HG03175 (cell line): Measurements from ENCODE around the gene PRPF6.
"Not testable (repeated sequence)": the region's sequence is repeated elsewhere in the genome, so short reads cannot be mapped to it uniquely, and the experiment has no call there.

ENCODE experiments used
- ATAC-seq: cut with Tn5 transposase; IDR thresholded peaks from one replicate; pipeline ENCODE4 v1.9.1; 2021; ENCODE audit warnings: mild to moderate bottlenecking, moderate library complexity; ENCODE audit not compliant: unreplicated experiment

PRPF6 gene

DNA sequence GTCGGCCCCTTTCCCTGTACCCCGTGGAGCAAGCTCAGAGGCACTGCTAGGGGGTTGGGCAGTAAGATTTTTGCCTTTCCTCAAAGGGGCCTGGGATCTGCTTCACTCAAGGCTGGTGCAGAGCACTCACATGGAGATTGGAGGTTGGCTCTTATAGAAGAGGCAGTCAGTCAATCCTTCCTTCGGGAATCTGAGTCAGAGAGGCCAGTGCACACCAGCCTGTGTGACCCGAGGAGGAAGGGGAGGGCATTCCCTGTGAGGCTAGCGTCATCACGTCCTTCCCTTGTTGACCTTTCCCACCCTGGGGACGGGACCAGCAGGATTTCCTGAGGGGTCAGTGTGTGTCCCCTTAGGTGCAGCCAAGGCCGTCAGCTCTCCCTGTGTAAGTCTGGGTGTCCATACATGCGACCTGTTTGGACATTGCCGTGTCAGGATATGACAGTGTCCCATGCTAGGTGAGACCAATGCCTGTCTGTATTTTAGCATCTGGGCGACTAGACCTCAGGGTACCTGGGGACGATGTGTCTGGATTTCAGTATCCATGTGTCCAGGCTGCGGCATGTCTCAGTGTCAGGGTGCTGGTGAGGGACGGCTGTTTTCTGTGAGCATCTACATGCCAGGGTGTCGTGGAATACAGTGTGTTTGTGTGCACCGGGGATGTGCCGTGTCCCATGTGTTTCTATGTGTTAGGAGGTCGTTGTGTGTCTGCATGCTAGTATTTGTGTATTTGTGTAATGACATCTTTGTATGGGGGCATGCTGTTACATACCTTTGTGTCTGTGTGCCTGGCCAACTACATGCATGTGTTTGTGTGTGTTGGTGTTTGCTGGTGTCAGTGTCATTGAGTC is 8.4 kb upstream of the PRPF6 start:
- no peak for ATAC-seq

DNA sequence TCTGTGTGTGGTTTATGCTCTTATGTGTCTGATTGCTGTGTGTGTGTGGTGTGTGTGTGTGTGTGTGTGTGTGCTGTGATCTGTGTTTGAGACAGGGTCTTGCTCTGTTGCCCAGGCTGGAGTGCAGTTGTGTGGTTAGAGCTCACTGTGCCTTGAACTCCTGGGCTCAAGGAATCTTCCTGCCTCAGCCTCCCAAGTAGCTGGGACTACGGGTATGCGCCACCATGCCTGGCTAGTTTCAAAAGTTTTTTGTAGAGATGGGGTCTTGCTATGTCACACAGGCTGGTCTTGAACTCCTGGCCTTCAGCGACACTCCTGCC is 7.8 kb upstream of the PRPF6 start:
- ATAC-seq = no peak

DNA sequence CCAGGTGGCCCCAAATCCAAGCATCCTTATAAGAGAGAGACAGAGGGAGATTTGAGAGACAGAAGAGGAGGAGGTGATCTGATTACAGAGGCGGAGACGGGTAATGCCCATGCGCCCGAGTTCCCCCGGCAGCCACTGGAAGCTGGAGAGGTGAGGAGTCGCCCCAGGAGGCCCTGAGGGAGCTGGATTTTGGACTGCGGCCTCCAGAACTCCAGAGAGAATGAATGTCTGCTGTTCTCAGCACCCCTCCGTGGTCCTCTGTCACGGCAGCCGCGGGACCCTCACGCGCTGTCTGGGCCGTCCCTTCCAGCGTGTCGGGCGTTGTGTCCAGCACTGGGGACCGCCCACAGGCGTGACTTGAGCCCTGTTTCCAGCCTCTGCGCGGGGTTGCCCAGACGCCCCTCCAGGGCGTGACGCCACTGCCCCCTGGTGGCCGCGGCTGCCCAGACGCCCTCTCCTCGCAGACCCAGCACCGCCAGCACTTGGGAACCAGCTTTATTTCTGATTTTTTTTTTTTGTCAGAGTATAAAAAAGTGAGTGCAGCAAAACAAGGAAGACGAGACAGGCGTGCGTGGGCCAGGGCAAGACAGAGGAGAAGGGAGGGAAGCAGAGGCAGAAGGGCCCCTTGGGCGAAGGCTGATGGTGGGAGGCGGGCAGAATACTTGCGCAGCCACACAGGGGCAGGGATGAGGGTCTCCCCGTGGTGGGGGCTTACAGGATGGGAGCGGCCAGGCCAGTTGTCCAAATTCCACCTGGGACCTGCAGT is 7.1 kb upstream of the PRPF6 start:
- ATAC-seq = peak; percentile 32

DNA sequence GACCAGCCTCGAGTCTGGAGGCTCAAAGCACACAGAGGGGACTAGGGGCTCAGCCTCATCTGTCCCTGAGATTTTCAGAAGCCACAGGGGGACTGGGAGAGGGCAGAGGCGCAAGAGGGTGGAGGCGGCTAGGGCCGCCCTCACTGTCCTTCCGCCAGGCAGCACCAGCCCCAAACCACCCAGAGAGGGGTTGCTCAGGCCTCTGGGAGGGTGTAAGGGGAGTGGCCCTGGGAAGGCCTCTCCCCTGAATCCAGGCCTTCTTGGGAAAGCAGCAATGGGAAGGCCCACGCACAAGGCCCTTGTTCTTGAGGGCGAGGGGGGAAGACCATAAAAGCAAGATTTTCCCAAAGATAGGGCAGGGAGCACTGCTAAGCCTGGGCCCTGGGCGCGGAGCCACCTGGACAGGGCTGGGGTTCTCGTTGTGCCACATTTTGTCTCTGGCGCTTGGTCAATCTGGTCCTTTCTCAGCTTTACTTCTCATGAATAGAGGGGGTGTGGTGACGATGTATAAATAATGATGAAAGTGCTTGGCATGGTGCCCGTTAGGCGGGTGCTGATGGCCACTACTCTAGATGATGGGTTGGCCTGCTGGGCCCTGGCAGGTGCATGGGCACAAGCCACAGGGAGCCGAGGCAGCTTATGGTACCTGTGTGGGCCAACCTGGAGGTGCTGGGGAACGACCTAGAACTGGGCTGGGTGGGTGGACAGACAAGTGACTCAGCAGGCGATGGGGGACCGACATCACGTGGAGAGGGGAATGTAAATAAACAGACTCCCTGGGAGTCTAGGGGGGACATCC is 6.3 kb upstream of the PRPF6 start:
- no peak for ATAC-seq

DNA sequence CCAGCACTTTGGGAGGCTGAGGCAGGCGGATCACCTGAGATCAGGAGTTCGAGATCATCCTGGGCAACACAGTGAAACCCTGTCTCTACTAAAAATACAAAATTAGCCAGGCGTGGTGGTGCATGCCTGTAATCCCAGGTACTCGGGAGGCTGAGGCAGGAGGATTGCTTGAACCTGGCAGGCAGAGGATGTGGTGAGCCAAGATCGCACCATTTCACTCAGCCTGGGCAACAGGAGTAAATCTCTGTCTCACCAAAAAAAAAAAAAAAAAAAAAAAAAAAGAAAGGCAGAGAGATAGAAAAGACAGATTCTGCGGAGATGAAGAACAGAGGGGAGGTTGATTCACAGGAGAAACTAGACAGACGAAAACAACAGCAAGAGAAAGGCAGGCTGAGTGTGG is 4.4 kb upstream of the PRPF6 start:
- ATAC-seq = not testable (repeated sequence)

DNA sequence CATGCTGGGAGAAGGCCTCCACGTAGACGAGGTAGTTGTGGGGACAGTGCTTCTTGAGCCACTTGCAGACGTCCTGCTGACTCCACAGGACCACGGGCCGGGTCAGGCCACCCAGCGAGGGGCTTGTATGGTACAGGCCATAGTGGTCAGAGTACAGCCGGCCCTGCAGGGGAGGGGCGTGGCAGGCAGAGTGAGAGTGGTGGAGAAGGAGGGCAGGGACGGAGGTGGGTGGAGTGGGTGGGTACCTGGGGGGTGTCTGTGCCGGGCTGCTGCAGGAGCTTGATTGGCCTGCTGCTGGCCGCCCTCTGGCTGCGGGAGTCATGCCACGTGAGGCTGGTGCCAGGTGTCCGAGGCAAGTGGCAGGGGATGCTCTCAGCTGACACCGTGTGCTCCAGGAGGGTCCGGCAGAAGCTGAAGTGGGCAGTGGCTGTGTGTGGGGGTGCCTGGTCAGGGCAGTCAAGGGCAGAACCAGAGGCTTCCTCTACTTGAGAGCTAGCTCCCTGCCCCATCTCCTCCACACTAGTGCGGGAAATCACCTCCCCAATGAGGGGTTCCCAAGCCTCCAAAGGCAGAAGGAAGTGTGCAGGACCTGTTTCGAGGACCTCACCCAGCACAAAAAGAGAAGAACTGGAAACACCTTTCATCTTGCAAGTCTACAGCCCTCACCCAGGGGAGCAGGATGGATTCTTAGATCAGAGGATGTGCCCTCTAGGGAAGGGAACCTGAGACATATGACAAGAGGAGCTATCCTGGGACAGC is 3.8 kb upstream of the PRPF6 start:
- no peak for ATAC-seq

DNA sequence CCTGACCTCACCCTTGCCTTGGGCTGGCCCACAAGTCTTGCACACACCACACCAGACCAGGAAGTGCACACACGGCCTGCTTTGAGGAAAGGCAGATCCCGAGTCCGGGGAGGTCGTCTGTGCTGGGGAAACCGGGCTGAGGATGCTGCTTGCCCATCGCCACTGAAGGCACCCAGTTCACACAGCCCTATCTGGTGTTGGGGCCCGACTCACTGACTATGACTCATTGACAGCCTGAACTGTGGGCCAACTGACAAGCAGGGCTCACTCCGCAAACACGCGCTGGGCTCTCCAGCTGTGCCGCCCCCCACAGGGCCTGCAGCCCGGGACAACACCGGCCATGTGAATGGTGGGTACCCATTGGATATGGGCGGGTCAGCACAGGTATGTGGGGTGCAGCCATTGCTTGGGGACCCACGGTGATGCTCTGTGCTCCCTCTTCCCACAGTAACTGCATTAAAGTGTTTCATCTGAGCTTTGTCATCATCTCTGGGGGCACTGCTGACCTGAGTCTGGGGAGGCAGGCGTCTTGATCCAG is 3.1 kb upstream of the PRPF6 start:
- ATAC-seq = no peak

DNA sequence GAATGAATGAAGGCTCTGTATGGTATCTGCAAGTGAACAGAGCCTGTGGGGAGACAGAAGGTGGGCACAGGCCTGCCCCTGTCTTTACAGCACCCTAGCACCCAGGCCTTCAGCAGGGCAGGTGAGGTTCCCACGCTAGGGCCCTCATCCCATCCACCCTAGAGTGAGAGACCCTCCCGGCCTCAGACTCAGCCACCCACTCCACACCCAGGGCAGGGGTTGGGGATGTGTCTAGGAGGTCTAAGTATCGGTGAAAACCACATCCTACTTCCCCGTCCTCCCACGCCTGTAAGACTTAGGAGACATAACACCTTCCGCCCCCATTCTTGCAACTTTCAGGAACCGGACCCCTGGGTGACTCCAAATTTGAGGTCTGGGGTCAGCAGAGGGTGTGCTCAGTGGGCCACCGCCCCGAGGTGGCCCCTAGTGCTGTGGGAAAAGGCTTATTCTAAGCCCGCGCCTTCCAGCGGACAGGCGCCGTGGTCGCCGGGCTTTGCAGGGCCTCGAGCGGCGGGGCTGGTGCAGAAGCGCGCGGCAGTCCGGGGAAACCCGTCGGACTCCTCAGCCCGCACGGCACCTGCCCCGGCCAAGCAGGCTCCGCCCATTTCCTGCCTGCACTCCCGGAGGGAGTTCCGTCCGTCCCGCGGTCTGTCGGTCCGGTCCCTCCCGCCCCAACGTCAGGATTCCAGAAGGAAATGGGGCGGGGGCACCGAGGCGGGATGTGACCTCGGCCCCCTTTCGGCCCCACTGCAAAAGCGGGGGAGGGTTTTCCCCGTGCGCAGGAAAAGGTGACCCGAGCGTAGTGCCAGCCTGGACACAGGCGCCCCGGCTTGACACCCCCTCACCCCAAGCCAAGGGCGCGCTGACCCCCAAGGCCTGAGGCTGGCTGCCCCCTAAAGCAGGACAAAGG is 2.4 kb upstream of the PRPF6 start:
- ATAC-seq = peak; percentile 39

DNA sequence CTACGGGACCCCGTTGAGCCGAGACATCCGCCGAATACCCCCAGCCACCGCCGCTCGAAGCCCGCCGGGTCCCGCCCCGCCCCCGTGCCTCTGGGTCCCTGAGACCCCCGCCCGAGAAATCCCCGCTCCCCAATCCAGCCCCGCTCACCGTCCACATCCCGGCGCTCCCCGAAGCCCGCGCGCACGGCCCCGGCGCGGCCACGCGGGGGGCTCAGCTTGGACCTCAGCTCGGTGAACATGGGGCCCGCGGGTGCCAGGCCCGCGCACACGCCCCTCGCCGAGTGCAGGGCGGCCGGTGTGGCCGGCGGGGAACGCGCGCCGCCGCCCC is 1.7 kb upstream of the PRPF6 start:
- no peak for ATAC-seq

DNA sequence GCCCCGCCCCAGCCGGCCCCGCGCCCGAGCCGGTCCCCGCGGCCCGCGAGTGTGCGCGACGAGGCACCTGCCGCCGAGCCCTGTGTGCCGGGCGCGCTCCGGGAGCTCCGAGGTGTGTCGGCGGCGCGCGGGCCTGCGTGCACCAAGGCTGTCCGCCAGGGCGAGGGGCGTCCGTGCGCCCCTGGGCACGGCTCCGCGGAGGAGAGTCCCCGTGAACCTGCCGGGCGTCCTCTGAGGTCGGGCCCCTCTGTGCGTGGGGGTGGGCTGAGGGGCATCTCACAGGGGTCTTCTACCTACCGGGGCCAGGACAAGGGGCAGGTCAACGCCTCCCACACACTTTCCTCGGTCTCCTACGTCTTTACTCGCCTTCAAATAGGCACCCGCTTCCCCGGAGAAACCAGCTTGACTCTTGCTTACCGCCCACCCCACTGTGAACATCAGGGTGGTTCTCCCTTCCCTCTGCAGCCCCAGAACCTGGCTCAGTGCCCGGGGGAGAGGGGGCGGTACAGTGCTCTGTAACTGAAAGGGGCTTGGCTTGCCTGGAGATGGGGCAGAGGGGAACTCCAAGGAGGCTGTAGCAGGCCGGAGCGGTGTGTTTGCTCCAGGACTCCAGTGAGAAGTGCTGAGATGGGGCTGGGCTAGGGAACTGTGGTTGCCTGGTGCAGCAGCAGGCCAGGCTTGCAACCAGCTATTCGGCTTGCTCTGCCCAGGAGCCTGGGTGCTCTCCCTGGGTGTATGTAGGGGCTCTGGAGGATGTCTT is 1.2 kb upstream of the PRPF6 start, which contains the start of gene SAMD10:
Gene SAMD10 (minus strand): TSS at position 86 of the 760 bp plus-strand sequence. CDS start 175 bp downstream, outside the sequence.
- peak; percentile 24 for ATAC-seq

DNA sequence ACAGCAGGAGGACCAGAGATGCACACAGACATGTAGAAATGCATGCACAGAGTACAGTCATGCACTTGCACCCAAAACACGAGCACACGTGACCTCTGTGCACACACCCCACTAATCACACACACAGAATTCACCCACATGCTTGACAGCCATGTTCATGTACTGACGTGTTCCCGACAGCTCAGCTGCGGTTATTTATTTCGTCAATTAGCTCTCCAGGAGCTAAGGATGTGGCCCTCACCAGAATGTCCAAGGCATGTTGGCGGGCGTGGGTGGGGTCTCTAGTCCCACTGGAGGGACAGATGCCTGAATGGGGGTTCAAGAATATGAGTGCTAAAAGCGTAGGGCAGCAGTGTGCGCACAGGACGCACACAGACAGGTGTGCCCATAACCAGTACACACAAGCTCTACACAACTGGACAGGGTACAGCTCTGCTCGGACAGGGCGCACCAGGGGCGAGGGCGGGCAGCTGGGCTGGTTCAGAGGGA is 571 bp upstream of the PRPF6 start:
- ATAC-seq = peak; percentile 8

DNA sequence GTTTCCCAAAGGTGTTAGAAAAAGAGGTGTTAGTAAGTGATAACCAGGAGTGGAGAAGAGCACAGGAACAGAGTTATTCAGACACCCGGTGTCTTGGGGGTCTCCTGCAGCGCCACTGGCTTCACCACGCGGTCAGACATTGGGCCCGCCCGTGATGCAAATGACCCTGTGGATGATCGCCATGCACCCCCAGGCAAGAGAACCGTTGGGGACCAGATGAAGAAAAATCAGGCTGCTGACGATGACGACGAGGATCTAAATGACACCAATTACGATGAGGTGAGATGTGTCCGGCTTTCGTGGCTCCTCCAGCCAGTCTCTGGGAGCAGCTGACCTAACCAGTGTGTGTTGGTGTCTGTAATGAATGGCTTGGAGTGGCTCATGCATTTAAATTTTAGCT is 2.0 kb downstream of the PRPF6 start:
- no peak for ATAC-seq

DNA sequence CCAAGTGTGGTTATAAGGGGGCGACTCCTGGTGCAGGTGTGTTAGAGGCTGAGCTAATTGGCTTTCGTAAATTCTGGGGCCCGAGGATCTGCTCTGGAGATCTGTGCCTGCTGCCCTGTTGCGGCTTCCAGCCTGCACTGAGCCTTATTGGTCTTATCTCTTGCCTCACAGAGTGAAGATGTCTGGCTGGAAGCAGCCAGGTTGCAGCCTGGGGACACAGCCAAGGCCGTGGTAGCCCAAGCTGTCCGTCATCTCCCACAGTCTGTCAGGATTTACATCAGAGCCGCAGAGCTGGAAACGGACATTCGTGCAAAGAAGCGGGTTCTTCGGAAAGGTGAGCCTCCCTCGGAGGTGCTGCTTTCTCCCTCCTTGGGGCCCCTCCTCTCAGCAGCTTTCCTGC is 20.0 kb downstream of the PRPF6 start:
- ATAC-seq = no peak

DNA sequence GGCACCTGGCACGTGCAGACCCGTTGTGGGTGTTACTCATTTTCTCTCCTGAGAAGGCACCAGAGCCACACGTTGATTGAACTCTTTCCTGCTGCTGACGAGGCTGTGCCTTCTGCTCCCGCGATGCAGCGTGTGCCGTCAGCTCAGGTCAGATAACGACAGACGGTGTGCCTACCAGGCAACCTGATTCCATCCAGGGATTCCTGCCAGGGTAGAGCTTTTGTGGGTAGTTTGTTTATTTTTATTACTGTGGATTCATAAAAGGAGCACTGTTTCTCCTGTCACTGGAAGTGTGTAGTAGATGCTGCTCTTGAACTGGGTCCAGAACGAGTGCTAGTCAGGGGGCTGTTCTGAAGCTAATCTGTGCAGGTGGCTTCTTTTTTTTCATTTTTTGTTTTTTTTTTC is 20.7 kb downstream of the PRPF6 start:
- ATAC-seq = no peak

DNA sequence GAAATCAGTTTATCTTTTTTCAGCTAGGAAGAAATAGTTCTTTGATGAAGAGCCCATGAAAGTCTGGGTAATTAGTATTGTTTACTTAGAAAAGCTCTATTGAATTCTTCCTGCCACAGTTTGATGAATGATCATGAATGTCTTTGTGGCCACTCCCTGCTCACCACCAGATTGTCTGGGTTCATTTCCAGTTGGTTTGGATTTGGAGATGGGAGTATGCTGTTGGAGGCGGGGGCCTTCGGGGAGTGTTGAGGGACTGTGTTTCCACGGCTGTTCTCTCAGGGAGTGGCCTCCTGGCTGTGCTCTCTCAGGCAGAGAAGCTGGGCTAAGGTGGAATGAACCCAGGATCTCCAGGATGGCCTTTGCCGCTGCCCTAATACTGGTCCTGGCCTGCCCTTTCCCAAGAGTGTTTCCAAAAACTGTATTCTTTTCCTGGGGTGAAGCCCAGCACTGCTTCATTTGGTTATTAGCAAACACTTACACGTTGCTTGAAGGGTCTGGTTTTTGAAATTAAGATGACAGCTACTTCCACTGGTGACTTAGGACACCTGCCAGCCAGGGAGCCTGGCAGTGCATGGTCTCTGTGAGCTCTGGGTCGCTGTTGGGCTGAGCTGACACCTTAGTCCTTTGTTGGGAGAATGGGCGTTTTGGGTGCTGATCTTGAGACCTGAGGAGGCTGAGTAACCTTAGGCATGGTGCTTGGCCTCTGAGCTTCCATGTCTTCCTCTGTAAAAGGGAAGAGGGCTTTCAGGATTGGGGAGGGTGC is 23.2 kb downstream of the PRPF6 start:
- no peak for ATAC-seq

DNA sequence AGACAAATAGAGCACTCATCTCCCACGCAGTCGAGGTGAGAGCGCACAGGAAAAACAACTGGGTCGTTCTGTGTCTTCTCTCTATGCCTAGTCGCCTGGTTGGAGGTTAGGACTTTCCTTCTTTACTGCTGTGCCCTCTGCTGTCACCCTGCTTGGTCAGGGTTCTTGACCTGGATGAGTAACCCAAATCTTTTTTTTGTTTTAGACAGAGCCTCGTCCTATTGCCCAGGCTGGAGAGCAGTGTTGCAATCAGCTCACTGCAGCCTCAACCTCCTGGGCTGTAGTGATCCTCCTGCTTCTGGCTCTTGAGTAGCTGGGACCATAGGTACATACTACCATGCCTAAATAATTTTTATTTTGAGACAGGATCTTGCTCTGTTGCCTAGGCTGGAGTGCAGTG is 24.5 kb downstream of the PRPF6 start:
- ATAC-seq = no peak

DNA sequence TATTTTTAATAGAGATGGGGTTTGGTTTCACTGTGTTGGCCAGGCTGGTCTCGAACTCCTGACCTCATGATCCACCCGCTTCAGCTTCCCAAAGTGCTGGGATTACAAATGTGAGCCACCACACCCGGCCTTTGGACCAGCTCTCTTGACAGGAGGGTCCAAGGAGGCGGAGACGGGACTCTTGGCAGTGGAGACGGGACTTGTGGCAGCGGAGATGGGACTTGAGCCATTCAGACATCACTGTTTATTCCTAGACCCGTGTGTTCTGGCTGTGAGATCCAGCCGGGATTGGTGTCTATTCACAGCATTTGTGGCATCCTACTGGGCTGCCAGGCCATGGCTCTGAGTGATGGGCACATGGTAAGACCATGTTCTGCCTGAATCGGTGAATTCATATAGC is 25.6 kb downstream of the PRPF6 start:
- ATAC-seq = no peak

DNA sequence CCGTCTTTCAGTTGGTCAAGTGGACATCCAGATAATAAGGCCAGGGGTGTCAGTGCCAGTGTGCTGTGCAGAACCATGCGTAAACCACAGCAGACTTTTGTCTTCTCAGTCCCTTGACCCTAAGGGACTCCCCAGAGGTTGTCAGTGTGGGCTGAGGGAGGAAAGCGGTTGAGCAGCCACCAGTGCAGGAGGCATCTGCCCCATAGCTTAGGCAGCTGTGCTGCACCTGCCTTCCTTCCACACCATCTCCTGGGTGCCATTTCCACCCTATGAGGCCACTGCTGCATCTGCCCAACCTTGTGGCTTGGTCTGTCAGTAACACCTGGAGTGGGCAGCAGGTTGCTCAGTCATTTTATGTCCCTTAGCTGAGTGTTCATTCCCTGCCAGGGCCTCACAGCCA is 26.0 kb downstream of the PRPF6 start:
- no peak for ATAC-seq
